IMR-90 (cell line): ENCODE results near the gene ARSJ. TPM values are rescaled to one million over a fixed set of nuclear protein-coding genes. Genes with fewer than 3 reads are reported as not detected.

Experiments
- ATAC-seq: fragments of 200-7000 bp; cut with Tn5 transposase; 2 replicates; pipeline ENCODE4 v1.9.1; 2020; ENCODE audit warnings: low read depth, mild to moderate bottlenecking, moderate library complexity
- BruUV-seq: library from RNA; stranded (reverse); fragments of 400-500 nt; replicated peaks from 2 replicates; lab custom pipeline; 2021; lab: Mats Ljungman, UMichigan
- CTCF ChIA-PET: fragments of 300-600 bp; formaldehyde crosslinking; extraction: SDS; loops from one replicate; lab custom pipeline; 2021; ENCODE audit warnings: antibody characterized with exemption; lab: Yijun Ruan, JAX
- POLR2A ChIA-PET: fragments of 300-600 bp; sonication (Branson Sonifier 250); formaldehyde crosslinking; loops from one replicate; lab custom pipeline; 2022; ENCODE audit warnings: antibody characterized with exemption; ENCODE audit not compliant: unreplicated experiment; lab: Charles Lee
- DNase-seq: peaks from one replicate; pipeline ENCODE4 v3.0.0; 2013
- H2AFZ ChIP-seq: replicated peaks from 2 replicates; pipeline ENCODE3; 2013; ENCODE audit warnings: low read length, mild to moderate bottlenecking; ENCODE audit not compliant: poor library complexity
- H2AK5ac ChIP-seq: 2 replicates; pipeline ENCODE4 v1.6.1; 2013; ENCODE audit warnings: low read depth, low read length, inconsistent platforms
- H2AK9ac ChIP-seq: replicated peaks from 2 replicates; pipeline ENCODE3; 2013; ENCODE audit warnings: mild to moderate bottlenecking, low read depth, low read length, moderate library complexity; ENCODE audit not compliant: poor library complexity
- H2BK120ac ChIP-seq: 2 replicates; pipeline ENCODE4 v1.6.1; 2013; ENCODE audit warnings: low read depth, low read length, inconsistent platforms
- H2BK15ac ChIP-seq: 3 replicates; pipeline ENCODE4 v1.6.1; 2013; ENCODE audit warnings: low read depth, low read length, inconsistent platforms
- H2BK20ac ChIP-seq: 2 replicates; pipeline ENCODE4 v1.6.1; 2013; ENCODE audit warnings: low read depth, mild to moderate bottlenecking, inconsistent platforms, low read length, moderate library complexity
- H2BK5ac ChIP-seq: 2 replicates; pipeline ENCODE4 v1.6.1; 2013; ENCODE audit warnings: mild to moderate bottlenecking, low read depth, low read length, inconsistent platforms; ENCODE audit not compliant: poor library complexity, severe bottlenecking
- H3K14ac ChIP-seq: replicated peaks from 2 replicates; pipeline ENCODE4 v1.6.1; 2013; ENCODE audit warnings: low read depth, low read length, inconsistent platforms
- H3K18ac ChIP-seq: 2 replicates; pipeline ENCODE4 v1.6.1; 2013; ENCODE audit warnings: low read depth, low read length, control low read depth
- H3K23ac ChIP-seq: 2 replicates; pipeline ENCODE4 v1.6.1; 2013; ENCODE audit warnings: low read depth, low read length, inconsistent platforms
- H3K27ac ChIP-seq: 2 replicates; pipeline ENCODE4 v1.5.1; 2013; ENCODE audit warnings: mild to moderate bottlenecking, control low read depth, low read length; ENCODE audit not compliant: insufficient read depth
- H3K27me3 ChIP-seq: 2 replicates; pipeline ENCODE4 v1.6.1; 2013; ENCODE audit warnings: low read length; ENCODE audit not compliant: control insufficient read depth, insufficient read depth
- H3K36me3 ChIP-seq: 2 replicates; pipeline ENCODE4 v1.6.1; 2013; ENCODE audit warnings: low read length, mixed read lengths; ENCODE audit not compliant: control insufficient read depth, insufficient read depth
- H3K4ac ChIP-seq: 2 replicates; pipeline ENCODE4 v1.6.1; 2013; ENCODE audit warnings: low read depth, low read length, inconsistent platforms
- H3K4me1 ChIP-seq: 2 replicates; pipeline ENCODE4 v1.6.1; 2013; ENCODE audit warnings: low read length, mixed read lengths; ENCODE audit not compliant: control insufficient read depth, insufficient read depth
- H3K4me2 ChIP-seq: 2 replicates; pipeline ENCODE4 v1.6.1; 2013; ENCODE audit warnings: low read depth, mild to moderate bottlenecking, control low read depth, low read length, moderate library complexity
- H3K4me3 ChIP-seq: 2 replicates; pipeline ENCODE4 v1.5.1; 2013; ENCODE audit warnings: low read depth, mild to moderate bottlenecking, control low read depth, low read length, moderate library complexity; ENCODE audit not compliant: insufficient read depth
- H3K56ac ChIP-seq: 2 replicates; pipeline ENCODE4 v1.6.1; 2013; ENCODE audit warnings: low read length, inconsistent platforms; ENCODE audit not compliant: insufficient read depth; ENCODE audit errors: extremely low read depth
- H3K79me1 ChIP-seq, 2 experiments: 2 replicates each; pipeline ENCODE4 v1.6.1; 2013; ENCODE audit warnings: low read length in 2 of 2, inconsistent platforms in 1 of 2, low read depth in 1 of 2
- H3K9ac ChIP-seq: 2 replicates; pipeline ENCODE4 v1.6.1; 2013; ENCODE audit warnings: low read depth, low read length, control low read depth
- H3K9me1 ChIP-seq: 2 replicates; pipeline ENCODE4 v1.6.1; 2013; ENCODE audit warnings: low read length, inconsistent platforms; ENCODE audit not compliant: insufficient read depth
- H3K9me3 ChIP-seq: 2 replicates; pipeline ENCODE4 v1.6.1; 2013; ENCODE audit warnings: low read length; ENCODE audit not compliant: control insufficient read depth, insufficient read depth
- H4K20me1 ChIP-seq: 2 replicates; pipeline ENCODE4 v1.6.1; 2013; ENCODE audit warnings: low read length, inconsistent platforms; ENCODE audit not compliant: insufficient read depth
- H4K5ac ChIP-seq: 2 replicates; pipeline ENCODE4 v1.6.1; 2013; ENCODE audit warnings: mild to moderate bottlenecking, low read depth, low read length, control low read depth
- H4K8ac ChIP-seq, 2 experiments: 2 replicates each; pipeline ENCODE4 v1.6.1; 2013; ENCODE audit warnings: low read depth in 2 of 2, low read length in 2 of 2, control low read depth in 1 of 2, inconsistent platforms in 1 of 2
- H4K91ac ChIP-seq: 2 replicates; pipeline ENCODE4 v1.6.1; 2013; ENCODE audit warnings: low read depth, low read length, inconsistent platforms; ENCODE audit not compliant: insufficient read depth
- CEBPB ChIP-seq: IDR thresholded peaks from 2 replicates; pipeline ENCODE4 v1.6.1; 2012; ENCODE audit warnings: low read depth, low read length, improper control_type of control experiment
- CHD1 ChIP-seq: IDR thresholded peaks from 2 replicates; pipeline ENCODE4 v1.6.1; 2012; ENCODE audit warnings: low read depth, low read length, improper control_type of control experiment
- CTCF ChIP-seq: conservative IDR thresholded peaks from 2 replicates; pipeline ENCODE4 v1.5.1; 2012; ENCODE audit warnings: mild to moderate bottlenecking, low read depth, low read length, improper control_type of control experiment
- FOS ChIP-seq: fragments of 150-350 bp; IDR thresholded peaks from 2 replicates; pipeline ENCODE4 v1.6.1; 2016; ENCODE audit warnings: low read depth, low read length
- MAZ ChIP-seq: IDR thresholded peaks from 2 replicates; pipeline ENCODE4 v1.6.1; 2012; ENCODE audit warnings: low read depth, mild to moderate bottlenecking, low read length, improper control_type of control experiment, moderate library complexity, borderline replicate concordance
- POLR2A ChIP-seq: IDR thresholded peaks from 2 replicates; pipeline ENCODE4 v1.6.1; 2012; ENCODE audit warnings: mild to moderate bottlenecking, low read depth, low read length
- RAD21 ChIP-seq: IDR thresholded peaks from 2 replicates; pipeline ENCODE4 v1.6.1; 2012; ENCODE audit warnings: low read length, improper control_type of control experiment
- RCOR1 ChIP-seq: IDR thresholded peaks from 2 replicates; pipeline ENCODE4 v1.6.1; 2012; ENCODE audit warnings: mild to moderate bottlenecking, low read length, improper control_type of control experiment; ENCODE audit not compliant: insufficient replicate concordance
- RFX5 ChIP-seq: IDR thresholded peaks from 2 replicates; pipeline ENCODE4 v1.8.0; 2012; ENCODE audit warnings: low read depth, mild to moderate bottlenecking, low read length, moderate library complexity
- SMC3 ChIP-seq: fragments of 150-350 bp; IDR thresholded peaks from 2 replicates; pipeline ENCODE4 v1.6.1; 2016; ENCODE audit warnings: low read depth, mild to moderate bottlenecking, antibody characterized with exemption, low read length, moderate library complexity
- USF2 ChIP-seq: fragments of 150-350 bp; IDR thresholded peaks from 2 replicates; pipeline ENCODE4 v1.6.1; 2017; ENCODE audit warnings: mild to moderate bottlenecking, antibody characterized with exemption, low read length, low read depth
- dilution Hi-C: fragments of 300-500 bp; cut with HindIII; formaldehyde crosslinking; loops from one replicate; pipeline ENCODE4 v1.14.3; 2018; ENCODE audit warnings: low sequenced_read_pairs; ENCODE audit not compliant: unreplicated experiment
- in situ Hi-C: fragments of 300-500 bp; cut with MboI; formaldehyde crosslinking; loops from 3 replicates; pipeline ENCODE4 v1.14.3; 2019; ENCODE audit warnings: low sequenced_read_pairs, inconsistent platforms, mixed read lengths
- intact Hi-C: fragments of 100-400 bp; cut with micrococcal nuclease; formaldehyde crosslinking; loops from 2 replicates; pipeline ENCODE4 v1.10.0; 2022
- polyA plus RNA-seq, 3 experiments: library from polyadenylated mRNA; depleted of rRNA; stranded (reverse); fragments of >200 nt; gene quantifications; 2 replicates each; pipeline ENCODE4 v1.2.3, GENCODE V29; 2012; ENCODE audit warnings: low replicate concordance in 1 of 3
- total RNA-seq: library from RNA; depleted of rRNA; stranded (reverse); fragments of >200 nt; gene quantifications from 2 replicates; pipeline ENCODE4 v1.2.3, GENCODE V29; 2012

ARSJ gene
- total and polyA plus RNA-seq, 2 of the 4 experiments (the other 2 are of a cell fraction): 47.7 to 143 TPM

- TF ChIP-seq SMC3 (no peak), RAD21 (no peak), FOS (no peak), CHD1 (no peak), CEBPB (no peak), MAZ (no peak), POLR2A (no peak), CTCF (no peak), USF2 (no peak), RCOR1 (no peak), RFX5 (no peak)
- Histone ChIP-seq H3K56ac (no peak overlapping the region), H2BK120ac (no peak overlapping the region), H3K9me1 (0 out of 2 replicates have a peak, but pooled peaks cover 2% of the 10 kb centered on the region), H2AFZ (no peak overlapping the region), H3K4me1 (peaks cover 3% of the 10 kb centered on the region), H3K27ac (no peak overlapping the region), H2BK20ac (no peak overlapping the region), H3K18ac (no peak overlapping the region), H3K23ac (no peak overlapping the region), H2AK5ac (no peak overlapping the region), H3K14ac (no peak overlapping the region), H4K5ac (no peak overlapping the region), H3K4me2 (no peak overlapping the region), H3K4ac (no peak overlapping the region), H3K9me3 (no peaks in the 10 kb centered on the region), H2BK15ac (no peak overlapping the region), H2AK9ac (no peak overlapping the region), H2BK5ac (no peak overlapping the region), H3K36me3 (peaks cover 2% of the 10 kb centered on the region), H3K27me3 (no peaks in the 10 kb centered on the region), H3K79me1 (peaks cover 34 to 45% of the 10 kb centered on the region in 2 experiments), H4K8ac (no peak overlapping the region), H4K91ac (no peak overlapping the region), H4K20me1 (no peaks in the 10 kb centered on the region; the same call in 1 of the 2 replicates), H3K4me3 (no peak overlapping the region), H3K9ac (no peak overlapping the region)
- ATAC-seq (no peak), DNase-seq (no peak)
- no TSS peak for BruUV-seq
- intact Hi-C loops (loop anchor here (10.0 kb wide), 1 partner anchor 466 kb away; no protein-coding TSS in a partner anchor), dilution Hi-C loops (no loop called here), in situ Hi-C loops (no loop called here)
- CTCF ChIA-PET: no interaction called here
- POLR2A ChIA-PET: no interaction called here
Measured at GRCh38 chr4:113908829-113909228, 70.6 kb downstream of the ARSJ start.
